GM12878 (cell line): Measurements from ENCODE around the gene TGM6. TPM values are rescaled to one million over a fixed set of nuclear protein-coding genes. Genes with fewer than 3 reads are reported as not detected.

Experiments used
- ATF2 ChIP-seq: IDR thresholded peaks from 2 replicates; pipeline ENCODE4 v1.6.1; 2012; ENCODE audit warnings: low read length, inconsistent platforms
- KDM1A ChIP-seq: fragments of 200-600 bp; sonication (generic); IDR thresholded peaks from 2 replicates; pipeline ENCODE4 v1.6.1; 2016; ENCODE audit warnings: borderline replicate concordance
- NR2F1 ChIP-seq: fragments of 450-650 bp; conservative IDR thresholded peaks from 2 replicates; pipeline ENCODE4 v1.6.1; 2017; ENCODE audit warnings: mild to moderate bottlenecking
- POU2F2 ChIP-seq: IDR thresholded peaks from 3 replicates; pipeline ENCODE4 v1.6.1; 2011; ENCODE audit warnings: low read depth, mild to moderate bottlenecking, low read length, borderline replicate concordance
- RAD51 ChIP-seq: fragments of 450-650 bp; IDR thresholded peaks from 2 replicates; pipeline ENCODE4 v1.6.1; 2016; ENCODE audit warnings: moderate library complexity, mild to moderate bottlenecking, inconsistent platforms
- RB1 ChIP-seq: fragments of 450-650 bp; formaldehyde crosslinking; IDR thresholded peaks from 2 replicates; pipeline ENCODE4 v1.6.1; 2017; ENCODE audit warnings: mild to moderate bottlenecking, borderline replicate concordance
- SKIL ChIP-seq: fragments of 450-650 bp; IDR thresholded peaks from 2 replicates; pipeline ENCODE4 v1.6.1; 2017; ENCODE audit warnings: mild to moderate bottlenecking, low read depth, inconsistent platforms; ENCODE audit not compliant: poor library complexity, severe bottlenecking
- SMC3 ChIP-seq: IDR thresholded peaks from 2 replicates; pipeline ENCODE4 v1.6.1; 2011; ENCODE audit warnings: low read length, improper control_type of control experiment, borderline replicate concordance
- SREBF2 ChIP-seq: IDR thresholded peaks from 2 replicates; pipeline ENCODE4 v1.6.1; 2012; ENCODE audit warnings: mild to moderate bottlenecking, low read length
- ZNF24 ChIP-seq: fragments of 450-650 bp; IDR thresholded peaks from 2 replicates; pipeline ENCODE4 v1.6.1; 2017; ENCODE audit warnings: antibody characterized with exemption, mild to moderate bottlenecking
- polyA plus RNA-seq, 11 experiments: library from polyadenylated mRNA; depleted of rRNA in 4 of 11; unstranded in 6 of 11; stranded (reverse) in 5 of 11; fragments of >200 nt; fragmentation: Nextera tagmentation in 4 of 11; fragmentation: Illumina TruSeq in 1 of 11; extraction: Ambion mirVana in 4 of 11; extraction: Trizol in 1 of 11; gene quantifications; 1 replicate in 1 of 11; 2 replicates in 10 of 11; pipeline versions ENCODE4 v1.2.1 to v1.2.3, GENCODE V29; 2011 to 2016; ENCODE audit warnings: inconsistent platforms in 2 of 11, missing spikeins in 2 of 11, low read depth in 1 of 11
- total RNA-seq, 4 experiments: library from RNA; depleted of rRNA in 3 of 4; stranded (reverse); fragments of >200 nt in 3 of 4; fragmentation: Illumina TruSeq in 1 of 4; extraction: Trizol in 1 of 4; gene quantifications; 2 replicates each; pipeline versions ENCODE4 v1.2.1 to v1.2.3, GENCODE V29; 2013 to 2021
- TF ChIP-seq, protein P1 (sequence below): fragments of 450-650 bp; IDR thresholded peaks from 2 replicates; pipeline ENCODE4 v1.6.1; 2017; ENCODE audit warnings: mild to moderate bottlenecking
- TF ChIP-seq, protein P2 (sequence below): fragments of 450-650 bp; IDR thresholded peaks from 2 replicates; pipeline ENCODE4 v1.6.1; 2018; ENCODE audit warnings: borderline replicate concordance, mild to moderate bottlenecking; ENCODE audit not compliant: partially characterized antibody

The TGM6 gene
- total and polyA plus RNA-seq, 10 of the 15 experiments (the other 5 are each of a cell fraction or from before 2014, with no cell fraction given): not detected

DNA sequence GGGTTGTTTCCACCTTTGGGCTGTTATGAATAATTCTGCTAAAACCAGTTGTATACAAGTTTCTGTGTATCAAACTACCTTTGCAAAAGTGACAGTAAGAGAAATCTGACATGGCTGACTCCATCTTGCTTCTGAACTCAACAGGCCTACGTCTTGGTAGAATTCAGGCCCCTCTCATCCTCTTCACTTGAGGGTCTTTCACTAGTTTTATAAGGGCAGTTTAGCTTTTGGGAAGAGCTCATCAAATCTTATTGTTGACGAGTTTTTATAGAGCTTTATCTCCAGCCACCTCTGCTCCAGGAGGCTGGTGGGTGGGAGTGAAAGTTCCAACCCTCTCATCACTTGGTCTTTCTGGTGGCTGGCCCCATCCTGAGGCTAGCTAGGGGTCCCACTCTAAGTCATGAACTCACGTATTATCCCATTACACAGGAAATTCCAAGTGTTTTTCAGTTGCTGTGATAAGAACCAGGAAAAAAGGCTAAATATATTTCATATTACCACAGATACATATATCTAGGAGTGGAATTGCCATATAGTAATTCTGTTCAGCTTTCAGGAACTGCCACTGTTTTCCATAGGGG lies 78.3 kb downstream of the TGM6 start (continued):
- TF ChIP-seq, protein P1, sequence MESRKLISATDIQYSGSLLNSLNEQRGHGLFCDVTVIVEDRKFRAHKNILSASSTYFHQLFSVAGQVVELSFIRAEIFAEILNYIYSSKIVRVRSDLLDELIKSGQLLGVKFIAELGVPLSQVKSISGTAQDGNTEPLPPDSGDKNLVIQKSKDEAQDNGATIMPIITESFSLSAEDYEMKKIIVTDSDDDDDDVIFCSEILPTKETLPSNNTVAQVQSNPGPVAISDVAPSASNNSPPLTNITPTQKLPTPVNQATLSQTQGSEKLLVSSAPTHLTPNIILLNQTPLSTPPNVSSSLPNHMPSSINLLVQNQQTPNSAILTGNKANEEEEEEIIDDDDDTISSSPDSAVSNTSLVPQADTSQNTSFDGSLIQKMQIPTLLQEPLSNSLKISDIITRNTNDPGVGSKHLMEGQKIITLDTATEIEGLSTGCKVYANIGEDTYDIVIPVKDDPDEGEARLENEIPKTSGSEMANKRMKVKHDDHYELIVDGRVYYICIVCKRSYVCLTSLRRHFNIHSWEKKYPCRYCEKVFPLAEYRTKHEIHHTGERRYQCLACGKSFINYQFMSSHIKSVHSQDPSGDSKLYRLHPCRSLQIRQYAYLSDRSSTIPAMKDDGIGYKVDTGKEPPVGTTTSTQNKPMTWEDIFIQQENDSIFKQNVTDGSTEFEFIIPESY: no peak
- TF ChIP-seq NR2F1 (no peak), SKIL (no peak), SREBF2 (no peak), POU2F2 (no peak), SMC3 (no peak), RB1 (no peak), RAD51 (no peak), KDM1A (no peak), ZNF24 (no peak), ATF2 (no peak)
- TF ChIP-seq, protein P2, sequence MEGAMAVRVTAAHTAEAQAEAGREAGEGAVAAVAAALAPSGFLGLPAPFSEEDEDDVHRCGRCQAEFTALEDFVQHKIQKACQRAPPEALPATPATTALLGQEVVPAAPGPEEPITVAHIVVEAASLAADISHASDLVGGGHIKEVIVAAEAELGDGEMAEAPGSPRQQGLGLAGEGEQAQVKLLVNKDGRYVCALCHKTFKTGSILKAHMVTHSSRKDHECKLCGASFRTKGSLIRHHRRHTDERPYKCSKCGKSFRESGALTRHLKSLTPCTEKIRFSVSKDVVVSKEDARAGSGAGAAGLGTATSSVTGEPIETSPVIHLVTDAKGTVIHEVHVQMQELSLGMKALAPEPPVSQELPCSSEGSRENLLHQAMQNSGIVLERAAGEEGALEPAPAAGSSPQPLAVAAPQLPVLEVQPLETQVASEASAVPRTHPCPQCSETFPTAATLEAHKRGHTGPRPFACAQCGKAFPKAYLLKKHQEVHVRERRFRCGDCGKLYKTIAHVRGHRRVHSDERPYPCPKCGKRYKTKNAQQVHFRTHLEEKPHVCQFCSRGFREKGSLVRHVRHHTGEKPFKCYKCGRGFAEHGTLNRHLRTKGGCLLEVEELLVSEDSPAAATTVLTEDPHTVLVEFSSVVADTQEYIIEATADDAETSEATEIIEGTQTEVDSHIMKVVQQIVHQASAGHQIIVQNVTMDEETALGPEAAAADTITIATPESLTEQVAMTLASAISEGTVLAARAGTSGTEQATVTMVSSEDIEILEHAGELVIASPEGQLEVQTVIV: no peak
